CD4-positive, alpha-beta T cell treated with Interleukin-10 for 1 hour (primary cell): ENCODE results near the gene PAK1.
"Not testable (repeated sequence)": the region's sequence is repeated elsewhere in the genome, so short reads cannot be mapped to it uniquely, and the experiment has no call there.

Experiments
- DNase-seq: peaks from one replicate; pipeline ENCODE4 v3.0.0-alpha.2; 2020

Gene PAK1

DNA sequence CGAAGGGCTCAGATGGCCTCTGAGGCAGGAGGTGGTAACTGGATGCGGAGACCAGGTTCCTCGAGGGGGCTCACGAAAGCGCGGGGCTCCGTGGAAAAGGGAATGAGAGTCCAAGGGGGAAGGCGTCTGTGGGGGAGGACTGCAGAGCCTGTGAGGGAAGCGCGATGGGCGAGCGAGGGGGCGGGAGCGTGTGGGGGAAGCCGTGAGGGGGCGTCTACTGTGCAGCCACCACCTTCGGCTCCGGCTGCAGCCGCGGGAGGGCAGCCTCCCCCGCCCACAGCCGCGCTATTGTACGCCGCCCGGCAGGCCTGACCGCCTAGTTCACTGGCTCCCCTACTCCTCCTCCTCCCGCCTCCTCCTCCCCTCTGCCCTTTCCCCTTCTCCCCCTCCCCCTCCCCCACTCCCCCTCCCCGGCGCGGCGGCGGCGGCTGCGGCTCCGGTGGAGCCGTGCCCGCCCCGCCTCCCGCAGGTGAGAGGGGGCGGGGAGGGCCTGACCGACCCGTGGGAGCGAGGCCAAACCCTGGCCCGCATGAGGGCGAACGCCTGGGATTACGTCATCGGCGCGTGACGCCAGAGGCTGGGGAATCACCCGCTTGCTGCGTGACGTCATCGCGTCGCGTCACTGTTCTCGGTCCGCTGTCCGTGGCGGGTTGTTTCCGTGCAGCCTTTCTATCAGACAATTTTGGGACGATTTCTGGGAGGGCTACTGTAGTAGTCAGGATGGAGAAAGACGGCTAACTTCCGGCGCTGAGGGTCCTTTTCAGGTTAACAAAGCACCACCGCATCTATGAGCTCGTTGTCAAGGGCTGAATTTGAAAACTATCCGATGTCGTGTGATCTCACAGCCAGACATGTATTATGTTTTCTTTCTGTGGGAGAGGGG lies at the start of gene PAK1:
Gene PAK1, minus strand, starts transcription at position 294 of the 883 bp plus-strand sequence. CDS start 81,574 bp downstream, outside the sequence.
- DNase-seq = peak; percentile 92

DNA sequence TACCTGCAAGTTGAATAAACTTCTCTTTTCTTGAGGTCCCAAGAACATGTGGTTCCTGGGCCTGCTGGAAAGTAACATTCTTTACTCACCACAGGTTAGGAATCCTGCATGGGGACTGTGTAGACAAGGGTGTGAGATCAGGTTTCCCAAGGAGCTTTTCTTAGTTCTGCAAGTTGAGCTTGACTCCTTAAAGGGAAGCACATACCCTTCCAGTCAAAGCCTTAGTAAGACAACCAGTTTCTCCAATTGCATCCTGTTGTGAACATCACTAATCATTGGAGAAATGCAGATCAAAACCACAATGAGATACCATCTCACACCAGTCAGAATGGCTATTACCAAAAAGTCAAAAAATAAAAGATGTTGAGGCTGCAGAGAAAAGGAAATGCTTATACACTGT lies 48.3 kb upstream of the PAK1 start:
- DNase-seq = no peak

DNA sequence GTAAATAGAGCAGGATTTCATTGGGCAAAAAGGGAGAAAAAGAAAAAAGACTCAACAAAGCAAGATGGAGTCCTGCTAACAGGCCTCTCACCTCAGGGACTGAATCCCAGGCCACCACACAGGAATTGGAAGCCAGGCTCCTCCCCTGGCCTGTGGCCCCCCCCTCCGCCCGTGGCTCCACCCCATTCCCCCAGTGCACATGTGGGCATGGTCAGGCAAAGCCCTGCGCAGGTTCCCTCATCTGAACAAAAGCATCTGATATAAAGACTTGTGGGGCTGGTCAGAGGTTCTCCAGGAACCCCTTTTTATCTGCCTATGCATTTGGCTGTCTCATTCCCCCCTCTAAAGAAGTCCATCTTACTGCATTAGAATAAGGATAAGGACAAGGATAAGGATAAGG lies 46.0 kb upstream of the PAK1 start:
- DNase-seq = no peak

DNA sequence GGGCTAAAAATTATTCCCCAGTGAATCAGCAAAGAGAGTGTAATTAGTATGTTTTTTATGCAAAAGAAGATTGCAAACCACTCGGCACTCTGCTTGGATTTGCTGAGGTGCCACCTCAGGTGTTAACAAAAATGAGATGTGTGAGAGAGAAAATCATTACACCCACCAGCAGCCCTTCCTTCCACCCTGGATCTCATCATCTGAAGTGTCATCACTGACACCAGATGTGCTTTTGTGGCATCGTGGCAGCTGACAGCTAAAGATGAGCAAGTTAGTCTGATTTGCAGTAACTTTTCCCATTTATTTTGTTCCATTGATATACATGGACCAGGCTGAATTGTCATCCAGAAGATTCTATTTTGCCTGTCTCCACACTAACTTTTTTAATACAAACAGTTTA lies 44.6 kb upstream of the PAK1 start:
- no peak for DNase-seq

DNA sequence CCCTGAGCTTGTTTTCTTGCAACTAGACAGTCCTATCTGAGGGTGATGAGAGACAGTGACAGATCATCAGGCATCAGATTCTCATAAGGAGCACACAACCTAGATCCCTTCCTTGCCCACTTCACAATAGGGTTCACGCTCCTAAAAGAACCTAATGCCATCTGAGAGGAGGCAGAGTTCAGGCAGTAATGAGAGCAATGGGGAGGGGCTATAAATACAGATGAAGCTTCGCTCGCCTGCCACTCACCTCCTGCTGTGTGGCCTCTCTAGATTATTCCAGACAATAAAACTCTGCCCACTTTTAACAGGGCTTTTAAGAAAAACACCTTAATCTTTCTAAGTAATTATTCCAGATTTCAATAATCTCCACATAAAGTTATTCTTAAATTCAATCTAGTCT lies 43.9 kb upstream of the PAK1 start:
- DNase-seq = no peak

DNA sequence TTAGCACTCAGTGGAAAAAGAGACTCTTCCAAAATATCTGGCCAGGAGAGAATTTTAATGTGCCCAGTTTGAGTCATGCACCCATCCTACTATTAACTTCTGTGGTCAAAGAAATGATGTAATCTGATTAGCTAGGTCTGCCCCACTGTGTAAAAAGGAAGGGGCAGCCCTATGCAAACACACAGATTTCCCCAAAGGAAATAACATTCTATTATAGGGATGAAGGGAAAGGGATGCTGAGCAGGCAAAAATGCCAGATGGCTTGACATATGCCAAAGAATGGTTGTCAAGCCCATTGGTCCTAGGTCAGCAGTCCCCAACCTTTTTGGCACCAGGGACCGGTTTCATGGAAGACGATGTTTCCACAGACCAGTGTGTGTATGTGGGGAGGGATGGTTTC lies 43.3 kb upstream of the PAK1 start:
- no peak for DNase-seq

DNA sequence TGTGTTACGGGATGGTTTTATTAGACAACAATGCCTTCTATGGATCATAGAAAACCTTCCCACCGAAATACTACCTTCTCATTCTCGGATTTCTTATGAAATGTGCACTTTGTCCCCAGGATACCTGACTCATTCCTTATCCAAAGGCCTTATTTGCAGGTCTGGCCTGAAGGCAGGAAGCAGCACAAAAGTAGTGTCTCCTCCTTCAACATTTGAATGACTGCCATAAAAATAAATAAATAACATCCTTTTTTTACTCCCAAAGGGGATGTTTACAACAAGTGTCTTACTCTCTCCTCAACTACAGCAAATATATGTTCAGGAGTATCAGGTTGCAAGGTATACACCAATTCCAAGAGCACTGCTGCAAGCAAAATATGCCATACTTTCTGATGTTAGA lies 41.6 kb upstream of the PAK1 start:
- no peak for DNase-seq

DNA sequence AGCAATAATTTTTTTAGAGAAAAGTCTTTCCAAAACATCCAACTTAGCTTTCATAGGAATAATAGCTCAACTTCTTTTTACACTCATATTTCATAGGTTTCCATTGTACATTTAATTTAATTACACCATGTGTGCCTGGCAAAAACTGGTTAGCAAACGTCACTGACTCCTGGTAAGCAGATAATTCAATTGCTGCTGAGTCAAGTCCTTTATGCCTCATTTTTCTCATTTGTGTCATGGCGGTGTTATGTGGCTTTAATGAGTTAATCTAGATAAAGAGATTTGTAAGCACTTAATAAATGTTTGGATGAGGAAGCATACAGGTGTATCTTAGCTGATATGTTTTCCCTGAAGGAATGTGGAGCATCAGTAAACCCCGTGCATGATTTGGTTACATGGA lies 41.2 kb upstream of the PAK1 start:
- DNase-seq = no peak

DNA sequence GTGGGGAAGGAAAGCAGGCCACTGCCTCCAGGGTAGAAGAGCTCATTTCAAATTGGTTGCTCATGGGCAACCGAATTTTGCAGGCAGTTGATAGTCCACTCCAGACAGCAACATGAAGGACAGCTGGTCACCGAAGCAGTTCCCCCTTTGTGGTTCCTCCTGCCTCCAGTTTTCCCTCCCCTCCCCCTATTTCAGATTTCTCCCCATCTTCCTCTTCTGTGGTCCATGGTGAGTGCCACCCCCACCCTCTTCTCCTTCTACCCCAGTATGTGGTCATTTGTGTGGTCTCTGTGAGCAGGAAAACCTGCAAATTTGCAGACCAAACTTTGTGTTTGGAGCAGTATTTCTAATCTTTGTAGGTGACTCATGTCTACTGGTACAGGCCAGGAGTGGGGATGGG lies 38.2 kb upstream of the PAK1 start:
- DNase-seq = no peak

DNA sequence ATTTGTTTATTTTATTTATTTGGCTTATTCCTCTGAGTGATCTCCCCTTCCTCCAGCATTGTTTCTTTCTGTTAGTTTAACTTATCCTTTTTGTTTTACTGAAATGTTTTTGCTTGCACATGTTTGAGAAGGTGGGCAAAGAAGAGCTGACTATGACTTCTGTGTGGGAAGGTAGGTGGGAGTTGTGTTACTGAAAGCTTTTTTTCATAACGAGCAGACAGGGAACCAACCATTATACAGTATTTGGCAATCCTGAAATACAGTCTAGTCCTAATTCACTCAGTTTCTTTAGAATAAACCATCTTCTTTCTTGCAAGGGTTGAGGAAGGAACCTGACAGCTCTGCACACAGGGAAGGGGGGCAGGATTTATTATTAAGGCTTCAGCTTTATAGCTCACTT lies 37.0 kb upstream of the PAK1 start:
- DNase-seq = no peak

DNA sequence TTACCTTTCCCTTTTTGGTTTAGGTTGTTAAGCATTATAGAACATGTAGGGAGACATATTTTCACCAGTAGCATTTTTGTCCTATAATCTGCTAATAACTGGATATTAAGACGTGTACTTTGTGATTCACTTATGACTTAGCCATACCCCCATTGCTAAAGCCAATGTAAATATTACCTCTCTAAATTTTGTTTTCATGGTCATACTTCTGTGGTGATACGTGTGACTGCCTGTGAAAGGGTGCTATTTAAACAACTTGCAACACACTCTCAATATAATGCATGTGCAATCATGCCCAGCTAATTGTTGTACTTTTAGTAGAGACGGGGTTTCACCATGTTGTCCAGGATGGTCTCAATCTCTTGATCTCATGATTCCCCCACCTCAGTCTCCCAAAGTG lies 36.2 kb upstream of the PAK1 start:
- no peak for DNase-seq

DNA sequence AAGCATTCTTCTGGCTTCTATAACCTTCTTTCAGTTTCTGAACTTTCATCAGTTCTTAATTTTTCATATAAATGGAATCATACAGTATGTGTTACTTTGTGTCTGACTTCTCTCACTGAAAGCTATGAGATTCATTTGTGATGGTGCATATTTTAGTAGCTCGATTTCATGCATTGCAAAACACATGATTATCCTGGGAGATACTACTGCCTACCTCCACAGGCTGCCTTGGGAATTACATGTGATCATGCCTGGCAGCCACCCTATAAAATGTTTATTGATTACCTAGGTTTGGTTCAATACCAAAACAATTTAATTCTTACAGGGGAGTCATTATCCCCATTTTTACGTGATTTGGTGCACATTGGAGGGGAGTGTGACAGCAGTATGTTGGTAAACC lies 34.1 kb upstream of the PAK1 start:
- DNase-seq = no peak

DNA sequence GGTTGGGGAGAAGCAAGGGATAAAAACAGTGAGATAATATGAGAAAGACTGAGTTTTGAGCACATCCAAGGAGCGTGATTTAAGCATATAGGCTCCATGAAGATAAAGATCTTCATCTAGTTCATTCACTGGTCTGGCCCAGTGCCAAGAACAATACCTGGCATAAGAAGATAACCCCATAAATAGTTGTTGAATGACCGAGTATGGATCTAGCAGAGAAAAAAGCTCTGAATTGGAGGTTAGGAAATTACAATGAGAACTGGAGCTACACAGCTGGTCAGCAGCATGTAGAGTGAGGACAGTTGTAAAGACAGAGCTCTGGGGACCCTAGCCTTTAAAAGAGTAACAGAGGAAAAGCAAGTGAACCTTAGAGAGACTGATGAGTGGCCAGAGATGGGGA lies 33.0 kb upstream of the PAK1 start:
- no peak for DNase-seq

DNA sequence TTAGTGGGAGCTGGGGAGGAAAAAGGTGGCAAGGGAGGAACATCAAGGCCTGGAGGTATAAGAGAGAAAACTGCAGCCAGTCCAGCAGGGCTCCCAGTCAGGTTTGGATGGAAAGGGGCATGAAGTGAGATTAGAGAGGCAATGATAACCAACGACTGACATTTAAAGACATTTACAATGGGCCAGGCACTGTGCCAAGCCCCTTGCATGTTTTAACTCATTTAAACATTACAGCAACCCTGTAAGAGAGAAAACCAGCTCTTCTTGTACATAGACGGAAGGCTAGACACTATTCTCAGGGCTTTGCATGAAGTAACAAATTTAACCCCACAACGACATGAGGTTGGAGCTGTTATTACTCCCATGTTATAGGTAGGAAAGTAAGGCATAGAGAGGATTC lies 32.1 kb upstream of the PAK1 start:
- no peak for DNase-seq

DNA sequence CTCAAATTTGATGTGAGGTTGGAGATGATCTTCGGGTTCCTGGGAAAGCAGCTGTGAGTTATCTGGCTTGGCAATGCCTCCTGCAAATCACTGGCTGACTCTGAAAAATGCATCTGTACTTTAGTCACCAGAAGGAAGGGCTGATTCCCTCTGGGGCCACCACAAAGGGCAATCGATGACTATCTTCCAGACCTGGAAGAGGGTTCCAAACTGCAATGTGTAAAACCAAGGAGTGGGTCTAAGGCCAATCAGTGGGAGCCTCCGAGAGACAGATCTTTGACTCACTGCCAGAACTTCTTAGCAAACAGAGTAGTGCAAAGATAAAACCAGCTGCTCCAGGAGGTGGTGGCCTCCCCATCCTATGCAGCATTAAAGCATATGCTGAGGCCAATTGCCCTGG lies 29.1 kb upstream of the PAK1 start:
- DNase-seq = no peak

DNA sequence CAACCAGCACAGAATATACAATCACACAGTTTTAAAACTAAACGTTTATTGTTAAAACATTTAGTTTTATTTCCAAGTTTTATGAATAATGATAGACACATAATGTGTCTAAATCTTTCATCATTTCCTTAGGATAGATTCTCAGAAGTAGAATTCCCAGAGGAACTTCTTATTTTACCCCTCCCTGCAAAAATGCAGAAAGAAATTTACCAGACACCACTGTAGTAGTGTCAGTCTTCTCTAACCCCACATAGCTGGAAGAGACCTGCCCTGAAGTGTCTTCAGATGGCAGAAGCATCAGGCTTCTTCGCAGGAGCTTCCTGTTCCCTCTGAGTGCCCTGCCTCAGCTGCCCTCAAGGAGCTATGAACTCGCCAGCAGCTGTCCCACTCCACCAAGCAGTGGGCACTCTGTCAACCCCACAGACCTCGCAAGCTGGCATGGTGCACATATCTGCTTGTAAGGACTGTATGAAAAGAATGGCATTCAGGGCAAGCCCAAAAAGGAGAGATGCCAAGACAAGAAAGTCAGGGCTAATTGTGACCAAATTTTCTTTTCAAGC lies 28.5 kb upstream of the PAK1 start:
- no peak for DNase-seq

DNA sequence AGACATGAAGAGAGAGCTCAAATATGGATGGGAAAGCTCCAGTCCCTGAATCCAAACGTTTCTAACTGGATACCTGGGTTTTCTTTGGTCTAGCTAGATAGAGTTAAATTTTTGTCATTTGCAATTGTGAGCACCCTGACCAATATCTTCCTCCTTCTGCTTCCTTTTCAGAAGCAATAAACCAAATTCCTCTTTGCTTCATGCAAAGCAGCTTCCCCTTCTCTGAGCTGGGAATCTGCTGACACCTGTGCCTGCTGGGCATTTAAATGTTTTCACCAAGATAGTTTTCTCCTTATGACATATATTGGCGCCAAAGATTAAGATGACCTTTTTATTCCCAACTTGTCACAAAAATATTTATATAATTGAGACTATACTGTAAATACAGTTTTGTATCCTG lies 27.9 kb upstream of the PAK1 start:
- DNase-seq = no peak

DNA sequence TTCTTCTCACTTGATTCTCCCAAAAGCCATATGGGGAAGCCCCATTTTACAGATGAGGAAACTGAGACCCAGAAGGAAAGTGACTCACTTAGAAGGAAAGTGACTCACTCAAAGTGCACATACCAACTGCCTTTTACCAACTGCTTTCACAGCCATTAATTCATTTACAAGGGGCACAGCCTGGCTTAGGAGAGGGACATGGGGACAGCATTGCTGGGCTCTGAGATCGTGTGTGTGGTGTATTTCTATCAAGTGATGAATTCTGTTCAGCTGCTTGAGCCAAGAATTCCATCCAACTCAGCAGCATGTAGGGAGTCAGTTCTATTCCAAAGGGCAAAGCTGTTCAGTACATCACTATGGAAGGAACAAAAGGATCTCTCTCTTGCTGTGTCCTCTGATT lies 23.5 kb upstream of the PAK1 start:
- DNase-seq = no peak

DNA sequence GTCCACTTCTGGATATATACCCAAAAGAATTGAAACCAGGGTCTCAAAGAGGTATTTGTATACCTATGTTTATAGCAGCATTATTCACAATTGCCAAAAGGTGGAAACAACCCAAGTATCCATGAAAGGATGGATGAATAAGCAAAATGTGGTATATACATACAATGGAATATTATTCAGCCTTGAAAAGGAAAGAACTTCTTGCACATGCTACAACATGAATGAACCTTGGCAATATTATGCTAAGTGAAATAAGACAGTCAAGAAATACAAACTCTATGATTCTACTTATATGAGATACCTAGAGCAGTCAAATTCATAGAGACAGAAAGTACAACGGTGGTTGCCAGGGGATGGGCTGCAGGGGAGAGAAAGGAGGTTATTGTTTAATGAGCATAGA lies 21.6 kb upstream of the PAK1 start:
- no peak for DNase-seq

DNA sequence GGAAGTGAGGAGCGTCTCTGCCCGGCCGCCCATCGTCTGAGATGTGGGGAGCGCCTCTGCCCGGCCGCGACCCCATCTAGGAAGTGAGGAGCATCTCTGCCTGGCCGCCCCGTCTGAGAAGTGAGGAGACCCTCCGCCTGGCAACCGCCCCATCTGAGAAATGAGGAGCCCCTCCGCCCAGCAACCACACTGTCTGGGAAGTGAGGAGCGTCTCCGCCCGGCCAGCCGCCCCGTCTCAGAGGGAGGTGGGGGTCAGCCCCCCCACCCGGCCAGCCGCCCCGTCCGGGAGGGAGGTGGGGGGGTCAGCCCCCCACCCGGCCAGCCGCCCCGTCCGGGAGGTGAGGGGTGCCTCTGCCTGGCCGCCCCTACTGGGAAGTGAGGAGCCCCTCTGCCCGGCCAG lies 16.1 kb upstream of the PAK1 start:
- DNase-seq = not testable (repeated sequence)

DNA sequence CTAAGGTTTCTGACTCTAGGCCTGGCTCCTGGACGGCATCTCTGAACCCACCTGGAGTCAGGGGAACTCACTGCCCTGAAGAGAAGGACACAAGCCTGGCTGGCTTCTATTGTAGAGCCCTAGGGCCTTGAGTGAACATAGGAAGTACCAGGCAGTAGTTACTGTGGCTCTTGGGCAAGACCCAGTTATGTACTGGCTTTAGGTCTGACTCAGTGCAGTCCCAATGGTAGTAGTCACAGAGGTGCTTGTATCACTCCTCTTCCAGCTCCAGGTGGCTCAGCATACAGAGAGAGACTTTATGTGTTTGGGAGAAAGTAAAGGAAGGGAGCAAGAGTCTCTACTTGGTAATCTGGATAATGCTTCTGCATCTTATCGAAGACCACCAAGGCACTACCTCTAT lies 13.9 kb upstream of the PAK1 start:
- no peak for DNase-seq

DNA sequence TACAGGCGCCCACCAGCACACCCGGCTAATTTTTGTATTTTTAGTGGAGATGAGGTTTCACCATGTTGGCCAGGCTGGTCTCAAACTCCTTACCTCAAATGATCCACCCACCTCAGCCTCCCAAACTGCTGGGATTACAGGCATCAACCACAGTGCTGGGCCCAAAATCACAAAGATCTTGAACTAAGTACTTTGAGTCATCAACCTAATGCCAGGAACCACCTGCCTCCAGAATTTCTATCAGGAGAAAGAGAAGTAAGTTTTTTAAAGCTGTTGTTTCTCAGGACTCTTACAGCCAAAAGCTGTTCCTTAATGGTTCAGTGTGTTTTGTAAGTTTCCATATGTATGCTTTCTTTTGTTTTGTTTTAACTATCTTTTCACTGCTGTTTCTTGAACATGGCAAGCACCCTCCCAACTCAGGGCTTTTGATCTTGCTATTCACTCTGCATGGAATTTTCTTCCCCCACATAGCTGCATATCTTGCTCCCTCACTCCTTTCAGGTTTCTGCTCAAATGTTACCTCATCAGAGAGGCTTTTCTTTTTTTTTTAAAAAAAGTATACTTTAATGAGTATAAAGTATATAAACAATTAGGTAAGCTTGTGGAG lies 6.0 kb upstream of the PAK1 start:
- no peak for DNase-seq

DNA sequence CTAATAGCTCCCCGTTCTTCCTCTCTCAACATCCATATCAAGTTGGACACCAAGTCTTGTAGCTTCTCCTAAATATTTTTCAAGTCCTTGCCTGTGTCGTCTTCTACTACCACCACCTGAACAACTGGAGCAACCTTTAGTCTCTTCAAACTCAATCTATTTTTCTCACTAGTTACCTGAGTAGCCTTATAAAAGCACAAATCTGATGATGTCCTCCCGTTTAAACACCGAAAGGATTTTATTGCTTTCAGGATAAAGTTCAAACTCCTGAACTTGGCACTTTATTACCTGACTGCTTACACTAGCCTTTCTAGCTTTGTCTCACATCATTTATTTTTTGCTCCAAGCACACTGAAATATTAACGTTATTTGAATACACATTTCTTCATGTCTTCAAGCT lies 1.3 kb upstream of the PAK1 start:
- no peak for DNase-seq

DNA sequence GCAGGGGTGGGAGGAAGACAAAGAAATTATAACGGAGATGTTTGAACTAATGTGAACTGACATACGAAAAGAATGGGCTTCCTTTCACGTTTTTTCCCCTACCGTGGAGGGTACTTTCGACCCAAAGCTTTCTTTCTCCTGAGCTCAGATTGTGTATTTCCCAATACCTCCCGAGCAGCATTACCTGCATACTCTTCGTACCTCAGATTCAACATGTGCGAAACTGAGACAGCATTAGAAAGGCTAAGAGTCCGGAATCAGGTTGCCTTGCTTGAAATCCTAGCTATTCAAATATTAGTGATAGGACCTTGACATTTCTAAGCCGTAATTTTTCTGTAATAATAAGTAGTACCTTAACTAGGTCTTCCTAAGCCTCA lies 778 bp upstream of the PAK1 start:
- no peak for DNase-seq
